Anterior cingulate cortex (tissue), 58 donors: ENCODE results near the gene NINJ1.
A peak's percentile ranks its signal among the peaks of the same experiment; 100 is the strongest.

Experiments
- DNase-seq, 58 donors: peaks; one replicate each; lab custom pipeline; 2025; lab: John Stamatoyannopoulos, UW

Gene NINJ1

GRCh38 chr9:93134740-93135444 lies 841 bp upstream of the NINJ1 start:
- DNase-seq = no peak

- DNase-seq = peak in 41 of 58 donors; percentile 13 to 78 (median 50)
These were observed 403 bp downstream of the NINJ1 start for GRCh38 chr9:93133681-93134014.

GRCh38 chr9:93132946-93133680 lies 938 bp downstream of the NINJ1 start:
- DNase-seq = peak in 11 of 58 donors; percentile 22 to 72 (median 51)

- peak in 39 of 58 donors; percentile 18 to 67 (median 47) for DNase-seq
These were observed 1.6 kb downstream of the NINJ1 start for GRCh38 chr9:93132287-93132927.

GRCh38 chr9:93131599-93132286 lies 2.3 kb downstream of the NINJ1 start:
- no peak for DNase-seq

- DNase-seq = peak in 14 of 58 donors; percentile 13 to 38 (median 26)
These were observed 3.1 kb downstream of the NINJ1 start for GRCh38 chr9:93130861-93131481.

GRCh38 chr9:93129691-93130500 lies 4.2 kb downstream of the NINJ1 start:
- no peak for DNase-seq

- peak in 28 of 58 donors; percentile 13 to 61 (median 29) for DNase-seq
These were observed 4.8 kb downstream of the NINJ1 start for GRCh38 chr9:93129286-93129685.

- DNase-seq = no peak
These were observed 5.3 kb downstream of the NINJ1 start for GRCh38 chr9:93128715-93129224.

- no peak for DNase-seq
These were observed 5.9 kb downstream of the NINJ1 start for GRCh38 chr9:93128011-93128714.

- peak in 38 of 58 donors; percentile 19 to 86 (median 56) for DNase-seq
These were observed 6.6 kb downstream of the NINJ1 start for GRCh38 chr9:93127395-93127911.

GRCh38 chr9:93126825-93127368 lies 7.2 kb downstream of the NINJ1 start:
- DNase-seq = no peak

GRCh38 chr9:93126151-93126781 lies 7.8 kb downstream of the NINJ1 start:
- DNase-seq = no peak

GRCh38 chr9:93125331-93125894 lies 8.6 kb downstream of the NINJ1 start:
- DNase-seq = no peak

- DNase-seq = no peak
These were observed 9.3 kb downstream of the NINJ1 start for GRCh38 chr9:93124793-93125192.

GRCh38 chr9:93123561-93124283 lies 10.3 kb downstream of the NINJ1 start:
- DNase-seq = no peak
